ENCODE measurements around the gene EPHB1. TPM values are rescaled to one million over a fixed set of nuclear protein-coding genes. Genes with fewer than 3 reads are reported as not detected.
"Not testable (repeated sequence)": the region's sequence is repeated elsewhere in the genome, so short reads cannot be mapped to it uniquely, and the experiment has no call there.

The EPHB1 gene
- total RNA-seq, 2 donors from 2014 or later: 2.3 to 21.2 TPM

- intact Hi-C loops (cut with DNase I): no loop called here
- no peaks in the 10 kb centered on the region for H3K36me3 ChIP-seq
- no peak overlapping the region for H3K4me3 ChIP-seq
- no peaks in the 10 kb centered on the region for H3K4me1 ChIP-seq (replicated peaks)
- no peak for DNase-seq (ENCODE audit: low spot score)
- no peaks in the 10 kb centered on the region for H3K9me3 ChIP-seq
- WGBS: 82% methylated on average over 2 of the region's 2 CpGs
- TF ChIP-seq POLR2A (IDR thresholded peaks at IDR 0.05) (no peak), POLR2AphosphoS5 (IDR thresholded peaks at IDR 0.05) (no peak), CTCF (IDR thresholded peaks at IDR 0.05) (no peak)
- H3K27me3 ChIP-seq (replicated peaks; ENCODE audit: insufficient read depth): no peaks in the 10 kb centered on the region
- H3K27ac ChIP-seq: no peak overlapping the region
These were observed 175.8 kb downstream of the EPHB1 start for GRCh38 chr3:134970895-134971294.

DNA sequence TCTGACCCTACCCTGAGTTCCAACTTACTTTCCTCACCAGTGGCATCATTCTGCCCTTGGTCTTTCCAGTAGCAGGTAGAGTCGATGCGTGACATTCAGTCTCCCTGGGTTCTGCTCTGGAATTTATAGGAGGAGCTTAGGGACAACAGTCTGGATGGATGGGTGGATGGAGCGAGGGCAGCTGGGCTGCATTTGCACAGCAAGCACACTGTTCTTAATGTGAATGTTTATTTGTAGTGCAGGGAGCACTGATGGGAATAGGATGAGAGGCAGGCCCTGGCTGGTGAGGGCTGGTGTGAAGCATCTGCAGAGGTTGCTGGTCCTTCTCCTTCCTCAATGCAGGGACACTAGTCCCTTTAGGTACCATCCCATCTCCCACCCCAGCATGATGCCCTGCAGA is 176.2 kb downstream of the EPHB1 start:
- no peak overlapping the region for H3K27ac ChIP-seq
- H3K4me3 ChIP-seq: no peak overlapping the region
- no peaks in the 10 kb centered on the region for H3K36me3 ChIP-seq
- TF ChIP-seq POLR2AphosphoS5 (IDR thresholded peaks at IDR 0.05) (no peak), CTCF (IDR thresholded peaks at IDR 0.05) (no peak), POLR2A (IDR thresholded peaks at IDR 0.05) (no peak)
- no peaks in the 10 kb centered on the region for H3K9me3 ChIP-seq
- WGBS: 72% methylated on average over 3 of the region's 3 CpGs
- H3K27me3 ChIP-seq (replicated peaks; ENCODE audit: insufficient read depth): no peaks in the 10 kb centered on the region
- intact Hi-C loops (cut with DNase I): no loop called here
- no peaks in the 10 kb centered on the region for H3K4me1 ChIP-seq (replicated peaks)
- no peak for DNase-seq (ENCODE audit: low spot score)

- H3K9me3 ChIP-seq; H3K27ac ChIP-seq; intact Hi-C loops (cut with DNase I); H3K27me3 ChIP-seq (replicated peaks; ENCODE audit: insufficient read depth); H3K4me1 ChIP-seq (replicated peaks); H3K36me3 ChIP-seq; DNase-seq (ENCODE audit: low spot score); H3K4me3 ChIP-seq: not testable (repeated sequence)
These were observed 176.8 kb downstream of the EPHB1 start for GRCh38 chr3:134971907-134972306.

GRCh38 chr3:134972836-134973455 is 177.9 kb downstream of the EPHB1 start:
- TF ChIP-seq POLR2AphosphoS5 (IDR thresholded peaks at IDR 0.05) (no peak), POLR2A (IDR thresholded peaks at IDR 0.05) (no peak), CTCF (IDR thresholded peaks at IDR 0.05) (no peak)
- Histone ChIP-seq H3K27ac (no peak overlapping the region), H3K36me3 (no peaks in the 10 kb centered on the region), H3K4me3 (no peak overlapping the region), H3K4me1 (replicated peaks) (no peaks in the 10 kb centered on the region), H3K27me3 (replicated peaks; ENCODE audit: insufficient read depth) (no peaks in the 10 kb centered on the region), H3K9me3 (no peaks in the 10 kb centered on the region)
- intact Hi-C loops (cut with DNase I): no loop called here
- no peak for DNase-seq (ENCODE audit: low spot score)
- WGBS: 66% methylated on average over 2 of the region's 2 CpGs

- no peaks in the 10 kb centered on the region for H3K4me1 ChIP-seq (replicated peaks)
- H3K27ac ChIP-seq: no peak overlapping the region
- no peaks in the 10 kb centered on the region for H3K27me3 ChIP-seq (replicated peaks; ENCODE audit: insufficient read depth)
- no peak for TF ChIP-seq POLR2AphosphoS5 (IDR thresholded peaks at IDR 0.05)
- no peak for TF ChIP-seq CTCF (IDR thresholded peaks at IDR 0.05)
- no peak for TF ChIP-seq POLR2A (IDR thresholded peaks at IDR 0.05)
- DNase-seq (ENCODE audit: low spot score): no peak
- H3K9me3 ChIP-seq: no peaks in the 10 kb centered on the region
- WGBS: 49% methylated on average over 3 of the region's 3 CpGs
- intact Hi-C loops (cut with DNase I): no loop called here
- H3K4me3 ChIP-seq: no peak overlapping the region
- H3K36me3 ChIP-seq: no peaks in the 10 kb centered on the region
These were observed 179.6 kb downstream of the EPHB1 start for GRCh38 chr3:134974624-134975023.
